Loucy (cell line): ENCODE data around the gene FOXN4.
"Not testable (repeated sequence)": the region's sequence is repeated elsewhere in the genome, so short reads cannot be mapped to it uniquely, and the experiment has no call there.

ENCODE experiments used
- H2AFZ ChIP-seq: fragments of 200-600 bp; sonication (generic); 2 replicates; pipeline ENCODE4 v1.6.0; 2016; ENCODE audit warnings: antibody characterized with exemption, mild to moderate bottlenecking, low read length, moderate library complexity
- H3F3A ChIP-seq: fragments of 200-600 bp; 2 replicates; pipeline ENCODE4 v1.6.0; 2016; ENCODE audit warnings: antibody characterized with exemption, low read depth, mild to moderate bottlenecking
- H3K27me3 ChIP-seq: fragments of 200-600 bp; sonication (generic); 2 replicates; pipeline ENCODE4 v1.6.1; 2014; ENCODE audit warnings: low read length, mild to moderate bottlenecking; ENCODE audit not compliant: insufficient read depth, poor library complexity, severe bottlenecking
- H3K36me3 ChIP-seq: fragments of 200-600 bp; sonication (generic); 2 replicates; pipeline ENCODE4 v1.6.1; 2016; ENCODE audit warnings: low read length; ENCODE audit not compliant: insufficient read depth
- H3K4me1 ChIP-seq: fragments of 200-600 bp; sonication (generic); 2 replicates; pipeline ENCODE4 v1.5.1; 2014; ENCODE audit warnings: low read length, mild to moderate bottlenecking; ENCODE audit not compliant: insufficient read depth, poor library complexity, severe bottlenecking
- H3K4me2 ChIP-seq: fragments of 200-600 bp; sonication (generic); 2 replicates; pipeline ENCODE4 v1.6.0; 2014; ENCODE audit warnings: antibody characterized with exemption, low read length, low read depth, mild to moderate bottlenecking; ENCODE audit not compliant: poor library complexity, severe bottlenecking
- H3K4me3 ChIP-seq: fragments of 200-600 bp; sonication (generic); 2 replicates; pipeline ENCODE4 v1.5.1; 2014; ENCODE audit warnings: low read length, mild to moderate bottlenecking, mixed read lengths; ENCODE audit not compliant: poor library complexity, severe bottlenecking
- H3K79me2 ChIP-seq: fragments of 200-600 bp; sonication (generic); 2 replicates; pipeline ENCODE4 v1.6.1; 2014; ENCODE audit warnings: low read length; ENCODE audit not compliant: insufficient read depth
- H3K9ac ChIP-seq: fragments of 200-600 bp; sonication (generic); 2 replicates; pipeline ENCODE4 v1.6.0; 2014; ENCODE audit warnings: mild to moderate bottlenecking, low read depth, low read length, moderate library complexity; ENCODE audit not compliant: poor library complexity, severe bottlenecking
- H3K9me2 ChIP-seq: fragments of 200-600 bp; sonication (generic); replicated peaks from 2 replicates; pipeline ENCODE4 v1.6.1; 2016; ENCODE audit warnings: low read depth, low read length, mixed read lengths
- H3K9me3 ChIP-seq: fragments of 200-600 bp; sonication (generic); 2 replicates; pipeline ENCODE4 v1.6.1; 2014; ENCODE audit warnings: mild to moderate bottlenecking, antibody characterized with exemption, low read length, low read depth; ENCODE audit not compliant: insufficient read depth
- H4K20me1 ChIP-seq: fragments of 200-600 bp; sonication (generic); 2 replicates; pipeline ENCODE4 v1.6.0; 2014; ENCODE audit warnings: antibody characterized with exemption, low read length, mild to moderate bottlenecking; ENCODE audit not compliant: insufficient read depth, poor library complexity, severe bottlenecking
- EZH2phosphoT487 ChIP-seq: fragments of 200-600 bp; IDR thresholded peaks from 2 replicates; pipeline ENCODE4 v1.6.1; 2018; ENCODE audit warnings: antibody characterized with exemption, mild to moderate bottlenecking, moderate library complexity, borderline replicate concordance
- TF ChIP-seq, protein P1 (sequence below): fragments of 200-600 bp; sonication (generic); conservative IDR thresholded peaks from 2 replicates; pipeline ENCODE4 v1.5.1; 2014; ENCODE audit warnings: mild to moderate bottlenecking, antibody characterized with exemption, low read length

FOXN4 gene

DNA sequence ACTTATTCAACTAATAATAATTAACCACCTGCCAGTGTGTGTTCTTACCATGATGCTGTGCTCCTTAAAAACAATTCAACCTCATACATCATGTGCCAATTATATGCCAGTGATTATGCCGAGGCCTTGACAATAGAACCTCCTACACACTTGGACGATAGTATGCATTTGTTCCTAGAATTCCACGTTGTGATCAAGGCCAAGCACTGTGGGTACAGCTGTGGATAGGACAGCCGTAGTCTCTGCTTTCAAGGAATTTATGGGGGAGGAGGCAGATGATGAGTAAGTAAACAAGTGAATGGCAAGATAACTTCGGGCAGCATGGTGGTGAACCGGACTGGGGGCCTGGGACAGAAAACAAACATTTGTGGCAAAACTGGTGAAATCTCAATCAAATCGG lies 20.6 kb upstream of the FOXN4 start:
- Histone ChIP-seq H3K4me2 (no peak overlapping the region), H4K20me1 (no peaks in the 10 kb centered on the region), H2AFZ (no peak overlapping the region), H3K4me3 (no peak overlapping the region), H3K79me2 (no peaks in the 10 kb centered on the region), H3K36me3 (no peaks in the 10 kb centered on the region), H3K9me2 (no peaks in the 10 kb centered on the region), H3K4me1 (no peaks in the 10 kb centered on the region), H3K27me3 (no peaks in the 10 kb centered on the region), H3K9me3 (no peaks in the 10 kb centered on the region), H3F3A (no peaks in the 10 kb centered on the region), H3K9ac (no peak overlapping the region)
- TF ChIP-seq, protein P1, sequence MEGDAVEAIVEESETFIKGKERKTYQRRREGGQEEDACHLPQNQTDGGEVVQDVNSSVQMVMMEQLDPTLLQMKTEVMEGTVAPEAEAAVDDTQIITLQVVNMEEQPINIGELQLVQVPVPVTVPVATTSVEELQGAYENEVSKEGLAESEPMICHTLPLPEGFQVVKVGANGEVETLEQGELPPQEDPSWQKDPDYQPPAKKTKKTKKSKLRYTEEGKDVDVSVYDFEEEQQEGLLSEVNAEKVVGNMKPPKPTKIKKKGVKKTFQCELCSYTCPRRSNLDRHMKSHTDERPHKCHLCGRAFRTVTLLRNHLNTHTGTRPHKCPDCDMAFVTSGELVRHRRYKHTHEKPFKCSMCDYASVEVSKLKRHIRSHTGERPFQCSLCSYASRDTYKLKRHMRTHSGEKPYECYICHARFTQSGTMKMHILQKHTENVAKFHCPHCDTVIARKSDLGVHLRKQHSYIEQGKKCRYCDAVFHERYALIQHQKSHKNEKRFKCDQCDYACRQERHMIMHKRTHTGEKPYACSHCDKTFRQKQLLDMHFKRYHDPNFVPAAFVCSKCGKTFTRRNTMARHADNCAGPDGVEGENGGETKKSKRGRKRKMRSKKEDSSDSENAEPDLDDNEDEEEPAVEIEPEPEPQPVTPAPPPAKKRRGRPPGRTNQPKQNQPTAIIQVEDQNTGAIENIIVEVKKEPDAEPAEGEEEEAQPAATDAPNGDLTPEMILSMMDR = no peak
- TF ChIP-seq EZH2phosphoT487 = no peak

DNA sequence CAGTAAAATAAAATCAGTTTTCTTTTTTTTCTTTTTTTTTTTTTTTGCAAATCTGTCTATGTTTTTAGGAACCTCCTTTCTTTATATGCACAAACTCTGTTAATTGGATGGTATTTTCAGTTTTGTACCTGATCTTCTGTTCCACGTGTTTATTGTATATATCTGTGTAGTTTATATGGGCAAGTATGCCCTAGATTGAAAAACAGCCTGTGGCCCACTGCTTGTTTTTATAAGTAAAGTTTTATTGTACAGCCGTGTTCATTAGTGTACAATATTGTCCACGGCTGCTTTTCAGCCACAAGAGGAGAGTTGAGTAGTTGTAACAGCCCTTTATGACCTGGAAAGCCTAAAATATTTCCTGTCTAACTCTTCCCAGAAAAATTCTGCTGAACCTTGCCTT lies 19.9 kb upstream of the FOXN4 start:
- Histone ChIP-seq H3K4me1 (no peaks in the 10 kb centered on the region), H3K4me2 (no peak overlapping the region), H3K79me2 (no peaks in the 10 kb centered on the region), H3K9me2 (no peaks in the 10 kb centered on the region), H2AFZ (no peak overlapping the region), H3K4me3 (no peak overlapping the region), H4K20me1 (no peaks in the 10 kb centered on the region), H3F3A (no peaks in the 10 kb centered on the region), H3K36me3 (no peaks in the 10 kb centered on the region), H3K27me3 (no peaks in the 10 kb centered on the region), H3K9ac (no peak overlapping the region), H3K9me3 (no peaks in the 10 kb centered on the region)
- TF ChIP-seq, protein P1 = no peak

DNA sequence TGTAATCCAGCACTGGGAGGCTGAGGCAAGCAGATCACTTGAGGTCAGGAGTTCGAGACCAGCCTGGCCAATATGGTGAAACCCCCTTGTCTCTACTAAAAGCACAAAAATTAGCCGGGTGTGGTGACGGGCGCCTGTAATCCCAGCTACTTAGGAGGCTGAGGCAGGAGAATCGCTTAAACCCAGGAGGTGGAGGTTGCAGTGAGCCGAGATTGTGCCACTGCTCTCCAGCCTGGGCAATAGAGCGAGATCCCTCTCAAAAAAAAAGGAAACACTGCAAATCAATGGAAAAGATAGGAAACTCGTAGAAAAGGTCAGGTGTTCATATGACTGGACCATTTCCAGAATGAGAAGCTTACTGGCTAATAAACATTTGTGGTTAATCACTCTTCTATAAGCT lies 12.2 kb upstream of the FOXN4 start:
- not testable (repeated sequence) for H3K9ac ChIP-seq, H4K20me1 ChIP-seq, H3K9me3 ChIP-seq

DNA sequence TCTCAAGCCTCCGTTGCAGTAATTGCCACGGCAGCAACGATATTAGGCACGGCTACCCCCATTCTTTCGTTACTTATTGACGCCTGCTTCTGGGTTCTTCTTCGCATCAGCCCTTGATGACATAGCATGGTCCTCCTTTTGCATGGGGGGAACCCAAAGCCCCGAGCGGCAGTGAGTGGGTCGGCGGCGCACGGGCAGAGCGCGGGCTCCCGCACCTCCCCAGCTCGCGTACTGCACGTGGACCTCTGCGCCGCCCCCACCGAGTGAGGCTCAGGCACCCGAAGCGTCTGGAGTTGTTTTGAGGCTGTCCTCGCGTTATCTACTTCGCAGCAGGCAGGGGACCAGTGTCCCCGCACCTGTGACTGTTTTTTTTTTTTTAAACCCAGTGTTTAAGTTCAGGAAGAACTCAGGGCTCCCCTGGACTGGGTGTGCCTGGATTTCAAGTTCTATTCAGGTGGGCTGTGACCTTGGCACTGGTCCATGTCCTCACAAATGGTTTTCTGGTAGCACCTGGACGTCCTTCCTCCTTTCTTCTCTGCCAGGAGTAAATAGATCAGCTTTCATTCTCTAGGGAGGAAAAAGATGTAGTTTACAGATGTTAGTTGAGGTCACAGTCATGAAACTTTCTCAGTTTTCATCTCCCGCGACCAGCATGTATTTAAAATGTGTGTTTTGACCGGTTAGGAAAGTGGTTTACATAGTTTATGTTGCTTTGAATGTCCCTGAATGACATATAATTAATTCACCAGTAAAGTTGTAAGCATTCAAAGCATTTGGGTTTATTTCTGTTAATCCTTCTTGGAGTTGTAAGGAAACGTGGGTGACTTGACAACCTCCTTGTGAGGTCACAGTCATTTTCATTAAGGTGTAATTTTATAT lies 1.4 kb upstream of the FOXN4 start:
- Histone ChIP-seq H3K9me2 (no peaks in the 10 kb centered on the region), H3K9ac (peak overlapping the region; percentile 76), H3K27me3 (no peaks in the 10 kb centered on the region), H3K4me2 (peak overlapping the region; percentile 83), H3F3A (peaks cover 13% of the 10 kb centered on the region; the same call in 1 of the 2 replicates), H4K20me1 (no peaks in the 10 kb centered on the region), H3K9me3 (no peaks in the 10 kb centered on the region), H3K79me2 (no peaks in the 10 kb centered on the region; the same call in 1 of the 2 replicates), H3K36me3 (no peaks in the 10 kb centered on the region), H3K4me3 (peak overlapping the region; percentile 80), H2AFZ (peak overlapping the region; percentile 83), H3K4me1 (peaks cover 50% of the 10 kb centered on the region)
- TF ChIP-seq EZH2phosphoT487 = no peak
- TF ChIP-seq, protein P1 = no peak

More for the DNA sequence above, 12.2 kb upstream of the FOXN4 start:
- not testable (repeated sequence) for H3K4me2 ChIP-seq, H3K4me3 ChIP-seq, H3F3A ChIP-seq, H3K36me3 ChIP-seq, H3K79me2 ChIP-seq, H3K9me2 ChIP-seq, H3K27me3 ChIP-seq, H2AFZ ChIP-seq
- H3K4me1 ChIP-seq = peaks cover 26% of the 10 kb centered on the region
